ENCODE data around the gene MCU.

Gene MCU

DNA sequence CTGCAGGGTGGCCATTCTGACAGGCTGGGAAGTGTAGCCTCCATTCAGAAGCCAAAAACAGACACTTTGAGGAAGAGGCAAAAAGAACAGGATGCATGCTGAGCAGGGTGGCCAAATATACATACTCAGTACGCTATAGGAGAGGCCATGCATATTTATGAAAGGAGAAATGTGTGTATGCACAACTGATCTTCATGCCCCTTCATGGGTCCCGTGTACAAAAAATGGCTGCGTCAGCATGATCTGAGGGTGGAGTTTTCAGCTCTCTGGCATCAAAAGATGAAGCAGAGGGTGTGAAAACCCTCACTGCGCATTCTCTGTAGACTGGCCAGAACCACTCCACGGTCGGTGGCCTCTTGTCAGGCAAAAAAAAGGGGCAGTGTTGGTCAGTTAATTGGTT is 166.1 kb downstream of the MCU start:
- no peak for TF ChIP-seq FOXP2 (optimal IDR thresholded peaks at IDR 0.05; ENCODE audit: borderline replicate concordance, extremely low read depth, extremely low read length, insufficient read depth)
- no peak for TF ChIP-seq TAF1 (IDR thresholded peaks at IDR 0.05; ENCODE audit: borderline replicate concordance, insufficient read depth, low read length)
- TF ChIP-seq POLR2AphosphoS5 (IDR thresholded peaks at IDR 0.05; ENCODE audit: low read depth, low read length) = no peak
- no peak for TF ChIP-seq SIN3A (IDR thresholded peaks at IDR 0.05; ENCODE audit: borderline replicate concordance, insufficient read depth, low read length)
- TF ChIP-seq, protein P1, sequence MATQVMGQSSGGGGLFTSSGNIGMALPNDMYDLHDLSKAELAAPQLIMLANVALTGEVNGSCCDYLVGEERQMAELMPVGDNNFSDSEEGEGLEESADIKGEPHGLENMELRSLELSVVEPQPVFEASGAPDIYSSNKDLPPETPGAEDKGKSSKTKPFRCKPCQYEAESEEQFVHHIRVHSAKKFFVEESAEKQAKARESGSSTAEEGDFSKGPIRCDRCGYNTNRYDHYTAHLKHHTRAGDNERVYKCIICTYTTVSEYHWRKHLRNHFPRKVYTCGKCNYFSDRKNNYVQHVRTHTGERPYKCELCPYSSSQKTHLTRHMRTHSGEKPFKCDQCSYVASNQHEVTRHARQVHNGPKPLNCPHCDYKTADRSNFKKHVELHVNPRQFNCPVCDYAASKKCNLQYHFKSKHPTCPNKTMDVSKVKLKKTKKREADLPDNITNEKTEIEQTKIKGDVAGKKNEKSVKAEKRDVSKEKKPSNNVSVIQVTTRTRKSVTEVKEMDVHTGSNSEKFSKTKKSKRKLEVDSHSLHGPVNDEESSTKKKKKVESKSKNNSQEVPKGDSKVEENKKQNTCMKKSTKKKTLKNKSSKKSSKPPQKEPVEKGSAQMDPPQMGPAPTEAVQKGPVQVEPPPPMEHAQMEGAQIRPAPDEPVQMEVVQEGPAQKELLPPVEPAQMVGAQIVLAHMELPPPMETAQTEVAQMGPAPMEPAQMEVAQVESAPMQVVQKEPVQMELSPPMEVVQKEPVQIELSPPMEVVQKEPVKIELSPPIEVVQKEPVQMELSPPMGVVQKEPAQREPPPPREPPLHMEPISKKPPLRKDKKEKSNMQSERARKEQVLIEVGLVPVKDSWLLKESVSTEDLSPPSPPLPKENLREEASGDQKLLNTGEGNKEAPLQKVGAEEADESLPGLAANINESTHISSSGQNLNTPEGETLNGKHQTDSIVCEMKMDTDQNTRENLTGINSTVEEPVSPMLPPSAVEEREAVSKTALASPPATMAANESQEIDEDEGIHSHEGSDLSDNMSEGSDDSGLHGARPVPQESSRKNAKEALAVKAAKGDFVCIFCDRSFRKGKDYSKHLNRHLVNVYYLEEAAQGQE (IDR thresholded peaks at IDR 0.05; ENCODE audit: insufficient read depth in 1 of 2, low read depth in 2 of 2, low read length in 2 of 2) = no peak

DNA sequence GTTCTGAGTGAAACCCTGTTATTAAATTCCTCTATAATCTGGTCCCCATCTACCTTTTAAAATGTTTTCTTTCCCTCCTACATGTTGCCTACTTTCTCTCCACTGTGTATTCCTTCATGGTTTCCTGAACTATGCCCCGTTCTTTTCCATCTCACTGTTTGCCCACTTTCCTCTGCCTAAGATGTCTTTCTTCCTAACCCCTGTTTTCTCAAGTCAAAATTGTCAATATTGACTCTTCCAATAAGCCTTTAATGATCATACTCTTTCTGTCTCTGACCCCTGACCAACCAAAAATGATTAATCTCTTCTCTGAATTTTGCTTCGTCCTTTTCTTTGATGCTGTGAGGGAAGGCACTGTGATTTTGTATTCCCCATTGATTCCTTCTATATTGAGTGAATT is 171.0 kb downstream of the MCU start:
- TF ChIP-seq TAF1 (IDR thresholded peaks at IDR 0.05; ENCODE audit: borderline replicate concordance, insufficient read depth, low read length) (no peak), SIN3A (IDR thresholded peaks at IDR 0.05; ENCODE audit: borderline replicate concordance, insufficient read depth, low read length) (no peak)

DNA sequence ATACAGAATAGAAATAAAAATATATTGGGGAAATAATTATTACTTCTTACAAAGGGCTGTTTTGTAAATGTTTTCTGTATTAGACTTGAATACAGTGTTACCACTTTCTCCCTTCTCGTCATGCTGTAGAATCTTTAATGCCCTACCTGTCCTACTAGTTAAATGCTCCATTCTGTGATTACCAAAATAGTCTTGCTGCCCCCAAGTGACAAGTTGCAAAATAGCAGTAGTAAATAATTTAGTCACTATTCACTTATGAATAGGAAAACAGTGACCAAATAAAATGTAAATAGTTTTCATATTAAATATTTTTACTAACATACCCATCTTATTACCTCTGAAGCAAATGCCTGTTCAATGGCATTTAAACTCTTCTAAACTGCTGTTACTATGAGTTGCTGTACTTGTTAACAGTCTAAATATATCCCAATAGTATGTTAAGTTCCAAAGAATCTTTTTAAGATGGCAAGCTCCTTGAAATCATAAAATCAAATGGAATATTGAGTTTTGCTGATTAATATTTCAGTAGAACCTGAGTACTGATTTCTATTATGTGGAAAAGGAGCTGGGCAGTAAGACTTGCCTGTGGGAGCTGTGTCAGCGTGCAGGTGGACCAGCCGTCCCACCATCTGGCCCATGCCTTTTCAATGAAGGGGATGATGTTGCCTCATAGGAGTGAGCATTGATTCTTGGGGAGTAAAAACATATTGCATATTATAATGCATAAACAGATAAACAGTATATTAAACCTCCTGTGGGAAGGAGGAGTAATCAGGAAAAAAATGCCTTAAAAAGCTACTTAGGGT is 183.5 kb downstream of the MCU start:
- TF ChIP-seq TAF1 (IDR thresholded peaks at IDR 0.05; ENCODE audit: borderline replicate concordance, insufficient read depth, low read length) (no peak), FOXP2 (optimal IDR thresholded peaks at IDR 0.05; ENCODE audit: borderline replicate concordance, extremely low read depth, extremely low read length, insufficient read depth) (no peak), POLR2AphosphoS5 (IDR thresholded peaks at IDR 0.05; ENCODE audit: low read depth, low read length) (no peak), SIN3A (IDR thresholded peaks at IDR 0.05; ENCODE audit: borderline replicate concordance, insufficient read depth, low read length) (no peak)
- TF ChIP-seq, protein P1 (IDR thresholded peaks at IDR 0.05; ENCODE audit: insufficient read depth in 1 of 2, low read depth in 2 of 2, low read length in 2 of 2) = no peak

DNA sequence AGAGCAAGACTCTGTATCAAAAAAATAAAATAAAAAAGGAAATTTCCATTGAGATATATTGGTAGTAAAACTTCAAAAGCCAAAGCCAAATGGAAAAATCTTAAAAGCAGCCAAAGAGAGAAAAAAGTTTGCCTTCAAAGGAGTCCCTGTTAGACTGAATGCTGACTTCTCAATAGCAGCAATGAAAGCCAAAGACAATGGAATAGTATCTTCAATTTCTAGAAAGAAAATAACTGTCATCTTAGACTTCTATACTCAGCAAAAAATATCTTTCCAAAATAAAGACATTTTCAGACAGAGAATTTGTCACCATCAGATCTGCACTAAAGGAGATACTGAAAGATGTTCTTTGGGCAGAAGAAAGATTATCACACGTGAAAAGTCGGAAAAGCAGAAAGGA is 187.3 kb downstream of the MCU start:
- TF ChIP-seq SIN3A (IDR thresholded peaks at IDR 0.05; ENCODE audit: borderline replicate concordance, insufficient read depth, low read length) = no peak
- no peak for TF ChIP-seq FOXP2 (optimal IDR thresholded peaks at IDR 0.05; ENCODE audit: borderline replicate concordance, extremely low read depth, extremely low read length, insufficient read depth)
- TF ChIP-seq POLR2AphosphoS5 (IDR thresholded peaks at IDR 0.05; ENCODE audit: low read depth, low read length) = no peak
- TF ChIP-seq, protein P1 (IDR thresholded peaks at IDR 0.05; ENCODE audit: insufficient read depth in 1 of 2, low read depth in 2 of 2, low read length in 2 of 2) = no peak
- TF ChIP-seq TAF1 (IDR thresholded peaks at IDR 0.05; ENCODE audit: borderline replicate concordance, insufficient read depth, low read length) = no peak

DNA sequence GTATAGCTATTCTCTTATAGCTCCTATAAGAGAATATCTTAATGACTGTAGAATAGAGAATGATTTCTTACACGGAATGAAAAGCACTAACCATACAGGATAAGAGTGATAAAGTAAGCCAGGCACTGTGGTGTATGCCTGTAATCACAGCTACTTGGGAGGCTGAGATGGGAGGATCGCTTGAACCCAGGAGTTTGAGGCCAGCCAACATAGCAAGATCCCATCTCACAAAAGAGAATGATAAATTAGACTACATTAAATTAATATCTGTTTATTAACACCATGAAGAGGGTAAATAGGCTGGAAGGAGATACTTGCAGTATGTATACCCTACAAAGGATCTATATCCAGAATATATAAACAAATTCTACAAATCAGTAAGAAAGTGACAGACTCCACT is 189.3 kb downstream of the MCU start:
- no peak for TF ChIP-seq POLR2AphosphoS5 (IDR thresholded peaks at IDR 0.05; ENCODE audit: low read depth, low read length)
- no peak for TF ChIP-seq SIN3A (IDR thresholded peaks at IDR 0.05; ENCODE audit: borderline replicate concordance, insufficient read depth, low read length)
- no peak for TF ChIP-seq FOXP2 (optimal IDR thresholded peaks at IDR 0.05; ENCODE audit: borderline replicate concordance, extremely low read depth, extremely low read length, insufficient read depth)
- no peak for TF ChIP-seq TAF1 (IDR thresholded peaks at IDR 0.05; ENCODE audit: borderline replicate concordance, insufficient read depth, low read length)
- TF ChIP-seq, protein P1 (IDR thresholded peaks at IDR 0.05; ENCODE audit: insufficient read depth in 1 of 2, low read depth in 2 of 2, low read length in 2 of 2) = no peak

Measured in PFSK-1 (cell line).